ENCODE results near the gene ATG4C.

DNA sequence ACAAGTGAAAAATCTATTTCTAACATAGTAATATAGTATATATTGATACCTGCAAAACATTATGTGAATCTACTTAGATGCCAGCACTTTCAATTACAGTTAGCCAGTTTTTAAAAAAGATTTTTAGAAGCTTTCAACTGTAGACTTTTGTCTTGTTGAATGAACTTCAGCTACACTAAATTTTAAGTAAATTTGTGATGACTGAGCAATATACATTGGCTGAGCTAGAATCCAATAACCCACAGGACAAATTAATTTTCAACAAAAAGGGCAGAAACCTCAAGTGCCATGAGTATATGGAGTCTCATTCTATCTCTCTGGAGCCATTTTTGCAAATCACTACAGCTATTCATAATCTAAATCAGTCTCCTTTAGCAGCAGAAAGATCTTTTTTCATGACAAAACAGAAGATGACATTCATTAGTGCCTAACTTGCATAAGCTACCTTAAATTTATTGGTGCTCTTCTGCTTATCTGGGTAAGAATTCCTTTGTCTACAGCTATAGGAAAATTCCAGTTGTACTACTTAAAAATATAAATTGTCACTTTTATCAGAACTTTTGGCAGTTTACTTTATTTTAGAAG, 100.3 kb downstream of the ATG4C start:
- TF ChIP-seq, protein P1, sequence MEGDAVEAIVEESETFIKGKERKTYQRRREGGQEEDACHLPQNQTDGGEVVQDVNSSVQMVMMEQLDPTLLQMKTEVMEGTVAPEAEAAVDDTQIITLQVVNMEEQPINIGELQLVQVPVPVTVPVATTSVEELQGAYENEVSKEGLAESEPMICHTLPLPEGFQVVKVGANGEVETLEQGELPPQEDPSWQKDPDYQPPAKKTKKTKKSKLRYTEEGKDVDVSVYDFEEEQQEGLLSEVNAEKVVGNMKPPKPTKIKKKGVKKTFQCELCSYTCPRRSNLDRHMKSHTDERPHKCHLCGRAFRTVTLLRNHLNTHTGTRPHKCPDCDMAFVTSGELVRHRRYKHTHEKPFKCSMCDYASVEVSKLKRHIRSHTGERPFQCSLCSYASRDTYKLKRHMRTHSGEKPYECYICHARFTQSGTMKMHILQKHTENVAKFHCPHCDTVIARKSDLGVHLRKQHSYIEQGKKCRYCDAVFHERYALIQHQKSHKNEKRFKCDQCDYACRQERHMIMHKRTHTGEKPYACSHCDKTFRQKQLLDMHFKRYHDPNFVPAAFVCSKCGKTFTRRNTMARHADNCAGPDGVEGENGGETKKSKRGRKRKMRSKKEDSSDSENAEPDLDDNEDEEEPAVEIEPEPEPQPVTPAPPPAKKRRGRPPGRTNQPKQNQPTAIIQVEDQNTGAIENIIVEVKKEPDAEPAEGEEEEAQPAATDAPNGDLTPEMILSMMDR (IDR thresholded peaks at IDR 0.05), result no peak
- no peak for TF ChIP-seq POLR2A (IDR thresholded peaks at IDR 0.05)
- no peak for TF ChIP-seq POLR2AphosphoS5 (IDR thresholded peaks at IDR 0.05)

Measured in transverse colon (tissue), 4 donors.